Heart right ventricle (tissue), 16 donors: ENCODE measurements around the gene SLC25A48. TPM values are rescaled to one million over a fixed set of nuclear protein-coding genes. Genes with fewer than 3 reads are reported as not detected.

Experiments
- ATAC-seq, 8 donors: fragments of 200-7000 bp; cut with Tn5 transposase; one replicate each; pipeline ENCODE4 v1.9.1; 2020; ENCODE audit warnings: mild to moderate bottlenecking in 8 of 8, moderate library complexity in 8 of 8, moderate number of reproducible peaks in 1 of 8
- DNase-seq, 2 donors: peaks; one replicate each; pipeline ENCODE4 v3.0.0-alpha.2; 2020
- H3K27ac ChIP-seq, 10 donors: fragments of 200-600 bp; sonication (generic) in 2 of 10; one replicate each; pipeline versions ENCODE4 v1.5.0 to v1.8.0; 2020 to 2022; ENCODE audit warnings: mild to moderate bottlenecking in 3 of 10
- H3K27me3 ChIP-seq, 7 donors: fragments of 200-600 bp; one replicate each; pipeline ENCODE4 v1.8.0; 2021 to 2022; ENCODE audit warnings: mild to moderate bottlenecking in 2 of 7
- H3K36me3 ChIP-seq, 9 donors: fragments of 200-600 bp; sonication (generic) in 1 of 9; one replicate each; pipeline versions ENCODE4 v1.5.0 to v1.8.0; 2020 to 2022; ENCODE audit warnings: mild to moderate bottlenecking in 2 of 9
- H3K4me1 ChIP-seq, 9 donors: fragments of 200-600 bp; sonication (generic) in 1 of 9; one replicate each; pipeline versions ENCODE4 v1.5.0 to v1.8.0; 2020 to 2022; ENCODE audit warnings: mild to moderate bottlenecking in 4 of 9
- H3K4me3 ChIP-seq, 10 donors: fragments of 200-600 bp; sonication (generic) in 2 of 10; one replicate each; pipeline versions ENCODE4 v1.5.0 to v1.8.0; 2020 to 2022; ENCODE audit warnings: mild to moderate bottlenecking in 7 of 10, moderate library complexity in 2 of 10
- H3K9me3 ChIP-seq, 11 donors: fragments of 200-600 bp in 10 of 11; sonication (generic) in 2 of 11; one replicate each; pipeline versions ENCODE4 v1.5.0 to v1.8.0; 2013 to 2022; ENCODE audit warnings: mild to moderate bottlenecking in 2 of 11, control low read depth in 1 of 11, moderate library complexity in 1 of 11
- WGBS, 2 donors: extraction: QIAGEN DNeasy Blood & Tissue Kit; methylation state at CpG; one replicate each; pipeline ENCODE4 v1.1.7; 2013; ENCODE audit warnings: inconsistent platforms in 1 of 2; 5-methylcytosine and 5-hydroxymethylcytosine counted together
- intact Hi-C, 10 donors: fragments of 100-400 bp; cut with DNase I; formaldehyde crosslinking; loops; one replicate each; pipeline versions ENCODE4 v1.11.1 to v1.14.2; 2022
- polyA plus RNA-seq, 2 donors: library from polyadenylated mRNA; stranded (reverse); fragments of 200-250 nt; gene quantifications; one replicate each; pipeline ENCODE4 v1.2.3, GENCODE V29; 2013
- total RNA-seq, 10 donors: library from RNA; stranded (reverse); fragmentation: NEBNext Ultra II Directional in 3 of 10; extraction: Animal tissue kit (Norgen Biotek cat#: 25700) in 3 of 10; gene quantifications; one replicate each; pipeline versions ENCODE4 v1.2.1 to v1.2.4, GENCODE V29; 2021 to 2023
- TF ChIP-seq, protein P1 (sequence below), 9 donors: fragments of 200-600 bp; sonication (generic) in 2 of 9; IDR thresholded peaks; one replicate each; pipeline versions ENCODE4 v1.5.0 to v1.8.0; 2021 to 2022; ENCODE audit warnings: antibody characterized with exemption in 9 of 9, mild to moderate bottlenecking in 5 of 9, moderate library complexity in 1 of 9
- donor health status: Arrhythmogenic right ventricular cardiomyopathy.
- donor health status: ischemic (EF 13 %, LVEDD 7.1; RV severe dilation, severe dysfunction).
- donor health status: healthy with polysubstance abuse.
- donor health status: DM: no; HTN: yes; CAD: no.
- donor health status: DM: no; HTN: no; CAD: no.
- donor health status: ischemic (EF 25% LVEDD 6.9; RV normal size, moderate dysfunction).
- donor health status: ischemic (EF 25% LVEDD 5.7; RV mildly dilated, moderate dysfunction).
- donor health status: healthy.
- donor health status: DM: yes; HTN: yes; CAD: no.
- donor health status: Ischemic cardiomyopathy.
- donor health status: ischemic (EF 35%, LVEDD 5.7; RV mildly dilated, moderate dysfunction).
- donor health status: nonischemic (EF 11% LVEDD 7.7; RV severe dilation, severe dysfunction).
- donor health status: DM: yes; HTN: yes; CAD: no.
- donor health status: PGD.
- donor health status: ischemic (EF 29% LVEDD 5.4; RV normal size, mild dysfunction).
- donor health status: nonischemic (EF 23%, LVEDD 6.1; RV moderate dilation, normal function).

SLC25A48 gene
- total and polyA plus RNA-seq, 12 donors = 0.16 to 10.8 (median 0.25) TPM; not detected in 7

DNA sequence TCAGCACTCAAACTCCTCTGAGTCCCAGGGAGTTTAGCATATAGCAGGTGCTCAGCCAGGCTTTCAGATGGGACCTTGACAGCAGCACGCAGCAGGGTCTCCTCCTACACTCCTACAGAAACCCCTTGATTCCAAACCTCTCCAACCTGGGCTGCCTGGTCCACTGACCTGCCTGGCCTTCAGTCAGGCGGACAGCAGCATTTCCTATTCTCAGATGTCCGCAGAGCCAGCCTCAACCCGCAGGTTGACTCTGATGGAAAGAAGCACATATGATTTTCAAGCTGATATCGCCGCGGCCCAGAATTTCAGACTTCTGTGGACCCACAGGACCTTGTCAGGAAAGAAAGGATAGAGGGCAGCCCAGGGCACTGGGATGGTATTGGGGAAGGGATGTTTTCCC lies 5.3 kb upstream of the SLC25A48 start:
- intact Hi-C loops = loop anchor here in 2 of 10 donors (5.0 to 10.0 kb wide), 2 partner anchors 362 to 364 kb away; no protein-coding TSS in a partner anchor
- WGBS, 2 donors = 76 to 93% methylated on average over 7 of the region's 7 CpGs
- no peak overlapping the region for H3K4me3 ChIP-seq
- no peak overlapping the region for H3K27ac ChIP-seq
- no peaks in the 10 kb centered on the region for H3K36me3 ChIP-seq
- TF ChIP-seq, protein P1, sequence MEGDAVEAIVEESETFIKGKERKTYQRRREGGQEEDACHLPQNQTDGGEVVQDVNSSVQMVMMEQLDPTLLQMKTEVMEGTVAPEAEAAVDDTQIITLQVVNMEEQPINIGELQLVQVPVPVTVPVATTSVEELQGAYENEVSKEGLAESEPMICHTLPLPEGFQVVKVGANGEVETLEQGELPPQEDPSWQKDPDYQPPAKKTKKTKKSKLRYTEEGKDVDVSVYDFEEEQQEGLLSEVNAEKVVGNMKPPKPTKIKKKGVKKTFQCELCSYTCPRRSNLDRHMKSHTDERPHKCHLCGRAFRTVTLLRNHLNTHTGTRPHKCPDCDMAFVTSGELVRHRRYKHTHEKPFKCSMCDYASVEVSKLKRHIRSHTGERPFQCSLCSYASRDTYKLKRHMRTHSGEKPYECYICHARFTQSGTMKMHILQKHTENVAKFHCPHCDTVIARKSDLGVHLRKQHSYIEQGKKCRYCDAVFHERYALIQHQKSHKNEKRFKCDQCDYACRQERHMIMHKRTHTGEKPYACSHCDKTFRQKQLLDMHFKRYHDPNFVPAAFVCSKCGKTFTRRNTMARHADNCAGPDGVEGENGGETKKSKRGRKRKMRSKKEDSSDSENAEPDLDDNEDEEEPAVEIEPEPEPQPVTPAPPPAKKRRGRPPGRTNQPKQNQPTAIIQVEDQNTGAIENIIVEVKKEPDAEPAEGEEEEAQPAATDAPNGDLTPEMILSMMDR (IDR thresholded peaks at IDR 0.05) = no peak
- no peak for DNase-seq
- peaks cover 0 to 3% (median under 1%) of the 10 kb centered on the region in 9 donors for H3K4me1 ChIP-seq
- ATAC-seq = no peak
- H3K27me3 ChIP-seq = peaks cover 0 to 42% (median 33%) of the 10 kb centered on the region in 7 donors
- H3K9me3 ChIP-seq = no peaks in the 10 kb centered on the region

DNA sequence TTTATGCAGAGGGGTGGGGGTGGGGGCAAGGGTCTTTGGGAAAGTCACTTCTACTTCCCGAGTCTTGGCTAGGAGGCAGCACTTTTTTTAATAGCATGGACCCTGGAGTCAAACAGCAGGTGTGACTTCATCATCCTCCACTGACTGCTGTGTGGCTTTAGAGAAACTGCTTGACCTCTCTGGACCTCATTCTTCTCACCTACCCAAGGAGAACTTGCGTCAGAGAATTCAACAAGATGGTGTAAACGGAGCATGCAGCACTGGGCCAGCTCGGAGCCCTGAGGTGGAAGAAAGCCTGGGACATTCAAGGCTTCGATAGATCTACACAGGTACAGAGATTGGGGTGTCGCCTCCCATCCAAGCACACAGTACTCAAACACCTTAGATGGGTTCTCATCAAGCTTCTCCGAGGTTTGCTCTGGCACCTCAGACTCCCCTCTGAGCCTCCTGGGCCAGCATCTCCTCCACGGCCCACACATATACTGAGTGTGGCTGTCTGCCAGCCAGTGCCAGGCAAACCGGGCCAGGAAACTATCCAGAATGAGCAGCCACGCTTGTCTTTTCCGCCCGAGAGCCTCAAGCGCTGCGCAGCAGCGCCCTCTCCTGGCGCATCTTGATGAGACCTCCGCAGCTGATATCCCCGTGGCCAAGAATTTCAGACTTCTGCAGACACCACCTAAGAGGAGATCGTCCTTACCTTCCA lies 4.6 kb upstream of the SLC25A48 start:
- Histone ChIP-seq H3K4me1 (peaks cover 0 to 9% (median 7%) of the 10 kb centered on the region in 9 donors), H3K4me3 (no peak overlapping the region), H3K27me3 (peaks cover 5 to 49% (median 40%) of the 10 kb centered on the region in 7 donors), H3K27ac (no peak overlapping the region), H3K36me3 (no peaks in the 10 kb centered on the region), H3K9me3 (no peaks in the 10 kb centered on the region)
- ATAC-seq (peak; percentile 22 to 66 (median 54)), DNase-seq (peak; percentile 36 to 66)
- 29% methylated on average over 19 of the region's 19 CpGs for WGBS, 2 donors
- intact Hi-C loops = loop anchor here (1.0 to 10.0 kb wide), 9 partner anchors 267 to 368 kb away; no protein-coding TSS in a partner anchor
- TF ChIP-seq, protein P1 (IDR thresholded peaks at IDR 0.05) = peak; percentile 58 to 82 (median 77)

DNA sequence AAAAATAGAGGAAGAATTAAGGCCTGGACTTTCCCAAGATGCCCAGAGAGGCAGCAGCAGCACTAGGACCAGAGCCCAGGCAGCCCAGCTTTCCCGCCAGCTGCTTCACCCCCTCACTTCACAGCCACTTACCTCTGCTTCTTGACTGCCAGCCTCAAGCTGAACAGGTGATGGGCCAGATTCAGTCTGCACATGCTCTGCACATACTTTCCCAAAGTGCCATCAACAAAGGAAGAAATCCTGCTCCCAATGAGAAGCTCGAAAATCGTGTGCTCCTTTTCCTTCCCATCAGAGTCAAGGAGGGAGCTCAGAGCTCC lies 4.1 kb upstream of the SLC25A48 start:
- no peak for DNase-seq
- no peaks in the 10 kb centered on the region for H3K36me3 ChIP-seq
- no peak overlapping the region for H3K4me3 ChIP-seq
- intact Hi-C loops = loop anchor here (1.0 to 10.0 kb wide), 8 partner anchors 268 to 368 kb away; no protein-coding TSS in a partner anchor
- WGBS, 2 donors = 58 to 64% methylated on average over 3 of the region's 3 CpGs
- peaks cover 10 to 54% (median 45%) of the 10 kb centered on the region in 7 donors for H3K27me3 ChIP-seq
- no peaks in the 10 kb centered on the region for H3K9me3 ChIP-seq
- peak in 1 of 8 donors; percentile 3 for ATAC-seq
- H3K4me1 ChIP-seq = peaks cover 0 to 14% (median 12%) of the 10 kb centered on the region in 9 donors
- H3K27ac ChIP-seq = no peak overlapping the region
- TF ChIP-seq, protein P1 (IDR thresholded peaks at IDR 0.05) = peak in 1 of 9 donors; percentile 42

DNA sequence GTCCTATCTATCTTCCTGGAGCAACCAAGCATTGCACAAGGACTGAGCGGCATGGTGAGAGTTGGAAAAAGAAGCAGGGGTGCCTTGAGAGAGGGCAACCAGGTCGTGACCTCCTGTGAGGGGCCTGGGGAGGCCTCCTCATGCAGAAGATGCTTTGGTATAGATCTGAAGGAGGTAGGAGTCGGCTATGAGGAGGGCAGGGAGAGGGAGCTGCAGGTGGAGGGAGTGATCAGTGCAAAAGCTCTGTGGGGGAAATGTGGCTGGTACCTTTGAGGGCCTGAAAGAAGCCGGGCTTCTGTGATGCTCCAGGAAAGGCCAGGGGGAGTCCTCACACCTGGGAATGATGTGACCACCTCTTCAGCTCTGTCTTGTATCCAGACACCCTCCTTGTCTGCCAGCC lies 3.6 kb upstream of the SLC25A48 start:
- ATAC-seq (no peak), DNase-seq (no peak)
- TF ChIP-seq, protein P1 (IDR thresholded peaks at IDR 0.05) = no peak
- Histone ChIP-seq H3K4me3 (no peak overlapping the region), H3K36me3 (no peaks in the 10 kb centered on the region), H3K27ac (no peak overlapping the region), H3K9me3 (no peaks in the 10 kb centered on the region), H3K27me3 (peaks cover 10 to 59% (median 50%) of the 10 kb centered on the region in 7 donors), H3K4me1 (peaks cover 0 to 14% (median 12%) of the 10 kb centered on the region in 9 donors)
- intact Hi-C loops = loop anchor here (1.0 to 10.0 kb wide), 8 partner anchors 268 to 369 kb away; no protein-coding TSS in a partner anchor
- 66 to 73% methylated on average over 4 of the region's 4 CpGs for WGBS, 2 donors
